Skeletal muscle satellite cell (primary cell): Measurements from ENCODE around the gene KRT85.

Experiments
- H3K27me3 ChIP-seq: 2 replicates; pipeline ENCODE4 v1.7.0; 2013; ENCODE audit warnings: low read length; ENCODE audit not compliant: control insufficient read depth, insufficient read depth
- H3K36me3 ChIP-seq: 2 replicates; pipeline ENCODE4 v1.7.0; 2013; ENCODE audit warnings: mild to moderate bottlenecking, control low read depth, low read length; ENCODE audit not compliant: insufficient read depth
- H3K4me1 ChIP-seq: 2 replicates; pipeline ENCODE4 v1.7.0; 2013; ENCODE audit warnings: low read length; ENCODE audit not compliant: control insufficient read depth, insufficient read depth
- H3K4me2 ChIP-seq: 2 replicates; pipeline ENCODE4 v1.7.0; 2013; ENCODE audit warnings: mild to moderate bottlenecking, low read length
- H3K4me3 ChIP-seq: 2 replicates; pipeline ENCODE4 v1.7.0; 2013; ENCODE audit warnings: low read length
- H3K9ac ChIP-seq: 2 replicates; pipeline ENCODE4 v1.7.0; 2013; ENCODE audit warnings: mild to moderate bottlenecking, low read depth, low read length, moderate library complexity
- H3K9me3 ChIP-seq: replicated peaks from 2 replicates; pipeline ENCODE4 v1.7.0; 2013; ENCODE audit warnings: mild to moderate bottlenecking, control low read depth, low read length

Gene KRT85

GRCh38 chr12:52344111-52344510 lies 23.2 kb downstream of the KRT85 start:
- no peaks in the 10 kb centered on the region for H3K36me3 ChIP-seq
- H3K4me3 ChIP-seq: no peak overlapping the region
- no peak overlapping the region for H3K4me2 ChIP-seq
- H3K4me1 ChIP-seq: no peaks in the 10 kb centered on the region
- no peak overlapping the region for H3K9ac ChIP-seq
- peaks cover 84% of the 10 kb centered on the region for H3K27me3 ChIP-seq
- H3K9me3 ChIP-seq: peaks cover 6% of the 10 kb centered on the region

GRCh38 chr12:52343550-52343949 lies 23.7 kb downstream of the KRT85 start:
- Histone ChIP-seq H3K9ac (no peak overlapping the region), H3K4me1 (no peaks in the 10 kb centered on the region), H3K27me3 (peaks cover 84% of the 10 kb centered on the region), H3K36me3 (no peaks in the 10 kb centered on the region), H3K9me3 (peaks cover 6% of the 10 kb centered on the region), H3K4me3 (no peak overlapping the region), H3K4me2 (no peak overlapping the region)

- H3K27me3 ChIP-seq: peaks cover 84% of the 10 kb centered on the region
- H3K9me3 ChIP-seq: peaks cover 6% of the 10 kb centered on the region
- H3K4me2 ChIP-seq: no peak overlapping the region
- H3K4me3 ChIP-seq: no peak overlapping the region
- H3K36me3 ChIP-seq: no peaks in the 10 kb centered on the region
- no peaks in the 10 kb centered on the region for H3K4me1 ChIP-seq
- no peak overlapping the region for H3K9ac ChIP-seq
Measured at GRCh38 chr12:52342781-52343490, 24.3 kb downstream of the KRT85 start.

- Histone ChIP-seq H3K36me3 (no peaks in the 10 kb centered on the region), H3K4me3 (no peak overlapping the region), H3K9me3 (peaks cover 6% of the 10 kb centered on the region), H3K4me2 (no peak overlapping the region), H3K4me1 (no peaks in the 10 kb centered on the region), H3K9ac (no peak overlapping the region), H3K27me3 (peaks cover 72% of the 10 kb centered on the region)
Measured at GRCh38 chr12:52341066-52341580, 26.2 kb downstream of the KRT85 start.

GRCh38 chr12:52338241-52338960 lies 28.9 kb downstream of the KRT85 start:
- no peaks in the 10 kb centered on the region for H3K36me3 ChIP-seq
- H3K9me3 ChIP-seq: peaks cover 2% of the 10 kb centered on the region
- H3K4me1 ChIP-seq: no peaks in the 10 kb centered on the region
- no peak overlapping the region for H3K4me2 ChIP-seq
- no peak overlapping the region for H3K4me3 ChIP-seq
- H3K9ac ChIP-seq: no peak overlapping the region
- H3K27me3 ChIP-seq: peaks cover 67% of the 10 kb centered on the region

GRCh38 chr12:52337054-52337453 lies 30.2 kb downstream of the KRT85 start:
- Histone ChIP-seq H3K4me2 (no peak overlapping the region), H3K9me3 (no peaks in the 10 kb centered on the region), H3K4me3 (no peak overlapping the region), H3K4me1 (no peaks in the 10 kb centered on the region), H3K9ac (no peak overlapping the region), H3K36me3 (no peaks in the 10 kb centered on the region), H3K27me3 (peaks cover 59% of the 10 kb centered on the region)

- Histone ChIP-seq H3K4me1 (no peaks in the 10 kb centered on the region), H3K9ac (no peak overlapping the region), H3K27me3 (peaks cover 59% of the 10 kb centered on the region), H3K9me3 (no peaks in the 10 kb centered on the region), H3K4me2 (no peak overlapping the region), H3K36me3 (no peaks in the 10 kb centered on the region), H3K4me3 (no peak overlapping the region)
Measured at GRCh38 chr12:52336641-52337040, 30.6 kb downstream of the KRT85 start.

- H3K4me3 ChIP-seq: no peak overlapping the region
- H3K27me3 ChIP-seq: peaks cover 59% of the 10 kb centered on the region
- H3K4me2 ChIP-seq: no peak overlapping the region
- H3K9ac ChIP-seq: no peak overlapping the region
- no peaks in the 10 kb centered on the region for H3K4me1 ChIP-seq
- no peaks in the 10 kb centered on the region for H3K36me3 ChIP-seq
- H3K9me3 ChIP-seq: no peaks in the 10 kb centered on the region
Measured at GRCh38 chr12:52335598-52336262, 31.6 kb downstream of the KRT85 start.

GRCh38 chr12:52334185-52334584 lies 33.1 kb downstream of the KRT85 start:
- Histone ChIP-seq H3K4me2 (no peak overlapping the region), H3K4me3 (no peak overlapping the region), H3K9me3 (no peaks in the 10 kb centered on the region), H3K9ac (no peak overlapping the region), H3K4me1 (no peaks in the 10 kb centered on the region), H3K36me3 (no peaks in the 10 kb centered on the region), H3K27me3 (peaks cover 50% of the 10 kb centered on the region)

- Histone ChIP-seq H3K36me3 (no peaks in the 10 kb centered on the region), H3K4me3 (no peak overlapping the region), H3K4me2 (no peak overlapping the region), H3K27me3 (peaks cover 42% of the 10 kb centered on the region), H3K9ac (no peak overlapping the region), H3K9me3 (no peaks in the 10 kb centered on the region), H3K4me1 (no peaks in the 10 kb centered on the region)
Measured at GRCh38 chr12:52333321-52333720, 34.0 kb downstream of the KRT85 start.

GRCh38 chr12:52332381-52332780 lies 34.9 kb downstream of the KRT85 start:
- no peak overlapping the region for H3K9ac ChIP-seq
- no peaks in the 10 kb centered on the region for H3K36me3 ChIP-seq
- peaks cover 33% of the 10 kb centered on the region for H3K27me3 ChIP-seq
- no peak overlapping the region for H3K4me2 ChIP-seq
- no peak overlapping the region for H3K4me3 ChIP-seq
- no peaks in the 10 kb centered on the region for H3K9me3 ChIP-seq
- H3K4me1 ChIP-seq: no peaks in the 10 kb centered on the region
